ENCODE measurements around the gene ZBTB40. TPM values are rescaled to one million over a fixed set of nuclear protein-coding genes. Genes with fewer than 3 reads are reported as not detected.

The ZBTB40 gene
- total and polyA plus RNA-seq, 2 of the 13 experiments (the other 11 are each of a cell fraction or from before 2014, with no cell fraction given) = 8.8 to 16.5 TPM

GRCh38 chr1:22420455-22421053 lies 31.1 kb upstream of the ZBTB40 start (continued):
- TF ChIP-seq CBX5 (CRISPR knock-in tag; IDR thresholded peaks at IDR 0.05; ENCODE audit: borderline replicate concordance) = 0 out of 2 replicates have a peak, but pooled peaks have one; percentile 24
- no peak for TF ChIP-seq TP53 (CRISPR knock-in tag; conservative IDR thresholded peaks at IDR 0.05)
- TF ChIP-seq RNF2 (conservative IDR thresholded peaks at IDR 0.05; ENCODE audit: low read depth) = no peak
- no peak for TF ChIP-seq CBX2 (IDR thresholded peaks at IDR 0.05; ENCODE audit: low read depth, low read length)
- TF ChIP-seq CBX2 (CRISPR knock-in tag; IDR thresholded peaks at IDR 0.05; ENCODE audit: low read depth) = no peak
- TF ChIP-seq ARID5B (CRISPR knock-in tag; IDR thresholded peaks at IDR 0.05) = 0 out of 2 replicates have a peak, but pooled peaks have one; percentile 18
- peak; percentile 36; the same call in 1 of the 2 replicates for TF ChIP-seq ZNF788 (CRISPR knock-in tag; IDR thresholded peaks at IDR 0.05; ENCODE audit: borderline replicate concordance)
- peak; percentile 27; the same call in 1 of the 2 replicates for TF ChIP-seq ZNF768 (CRISPR knock-in tag; IDR thresholded peaks at IDR 0.05)
- no peak for TF ChIP-seq RBM39 (IDR thresholded peaks at IDR 0.05; ENCODE audit: low read depth, low read length, poor library complexity, severe bottlenecking)
- peak; percentile 34; the same call in 1 of the 2 replicates for TF ChIP-seq NFYC (CRISPR knock-in tag; IDR thresholded peaks at IDR 0.05)
- TF ChIP-seq, protein P1, sequence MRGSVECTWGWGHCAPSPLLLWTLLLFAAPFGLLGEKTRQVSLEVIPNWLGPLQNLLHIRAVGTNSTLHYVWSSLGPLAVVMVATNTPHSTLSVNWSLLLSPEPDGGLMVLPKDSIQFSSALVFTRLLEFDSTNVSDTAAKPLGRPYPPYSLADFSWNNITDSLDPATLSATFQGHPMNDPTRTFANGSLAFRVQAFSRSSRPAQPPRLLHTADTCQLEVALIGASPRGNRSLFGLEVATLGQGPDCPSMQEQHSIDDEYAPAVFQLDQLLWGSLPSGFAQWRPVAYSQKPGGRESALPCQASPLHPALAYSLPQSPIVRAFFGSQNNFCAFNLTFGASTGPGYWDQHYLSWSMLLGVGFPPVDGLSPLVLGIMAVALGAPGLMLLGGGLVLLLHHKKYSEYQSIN (CRISPR knock-in tag; IDR thresholded peaks at IDR 0.05; ENCODE audit: borderline replicate concordance) = no peak
- TF ChIP-seq MEIS1 (CRISPR knock-in tag; IDR thresholded peaks at IDR 0.05; ENCODE audit: borderline replicate concordance) = peak; percentile 28; the same call in 1 of the 2 replicates
- peak; percentile 71 for TF ChIP-seq XRCC5 (optimal IDR thresholded peaks at IDR 0.05; ENCODE audit: low read length)
- TF ChIP-seq, protein P2, sequence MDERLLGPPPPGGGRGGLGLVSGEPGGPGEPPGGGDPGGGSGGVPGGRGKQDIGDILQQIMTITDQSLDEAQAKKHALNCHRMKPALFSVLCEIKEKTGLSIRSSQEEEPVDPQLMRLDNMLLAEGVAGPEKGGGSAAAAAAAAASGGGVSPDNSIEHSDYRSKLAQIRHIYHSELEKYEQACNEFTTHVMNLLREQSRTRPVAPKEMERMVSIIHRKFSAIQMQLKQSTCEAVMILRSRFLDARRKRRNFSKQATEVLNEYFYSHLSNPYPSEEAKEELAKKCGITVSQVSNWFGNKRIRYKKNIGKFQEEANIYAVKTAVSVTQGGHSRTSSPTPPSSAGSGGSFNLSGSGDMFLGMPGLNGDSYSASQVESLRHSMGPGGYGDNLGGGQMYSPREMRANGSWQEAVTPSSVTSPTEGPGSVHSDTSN (CRISPR knock-in tag; IDR thresholded peaks at IDR 0.05) = no peak
- no peak for TF ChIP-seq ZNF549 (CRISPR knock-in tag; IDR thresholded peaks at IDR 0.05)
- TF ChIP-seq, protein P3, sequence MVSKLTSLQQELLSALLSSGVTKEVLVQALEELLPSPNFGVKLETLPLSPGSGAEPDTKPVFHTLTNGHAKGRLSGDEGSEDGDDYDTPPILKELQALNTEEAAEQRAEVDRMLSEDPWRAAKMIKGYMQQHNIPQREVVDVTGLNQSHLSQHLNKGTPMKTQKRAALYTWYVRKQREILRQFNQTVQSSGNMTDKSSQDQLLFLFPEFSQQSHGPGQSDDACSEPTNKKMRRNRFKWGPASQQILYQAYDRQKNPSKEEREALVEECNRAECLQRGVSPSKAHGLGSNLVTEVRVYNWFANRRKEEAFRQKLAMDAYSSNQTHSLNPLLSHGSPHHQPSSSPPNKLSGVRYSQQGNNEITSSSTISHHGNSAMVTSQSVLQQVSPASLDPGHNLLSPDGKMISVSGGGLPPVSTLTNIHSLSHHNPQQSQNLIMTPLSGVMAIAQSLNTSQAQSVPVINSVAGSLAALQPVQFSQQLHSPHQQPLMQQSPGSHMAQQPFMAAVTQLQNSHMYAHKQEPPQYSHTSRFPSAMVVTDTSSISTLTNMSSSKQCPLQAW (CRISPR knock-in tag; IDR thresholded peaks at IDR 0.05) = peak; percentile 42; the same call in 1 of the 2 replicates
- peak; percentile 39; the same call in 1 of the 2 replicates for TF ChIP-seq SALL1 (CRISPR knock-in tag; IDR thresholded peaks at IDR 0.05)
- TF ChIP-seq ZNF619 (CRISPR knock-in tag; IDR thresholded peaks at IDR 0.05) = peak; percentile 39; the same call in 1 of the 2 replicates
- TF ChIP-seq ATF7 (IDR thresholded peaks at IDR 0.05) = no peak
- TF ChIP-seq ATF7 (CRISPR knock-in tag; IDR thresholded peaks at IDR 0.05) = no peak
- no peak for TF ChIP-seq NFRKB (IDR thresholded peaks at IDR 0.05)
- peak; percentile 70; the same call in 1 of the 2 replicates for TF ChIP-seq ERF (CRISPR knock-in tag; IDR thresholded peaks at IDR 0.05)

Measured in HepG2 (cell line).